GM11168 (cell line): Measurements from ENCODE around the gene ASIC5.

ENCODE experiments used
- in situ Hi-C: fragments of 300-500 bp; cut with MboI; formaldehyde crosslinking; loops from one replicate; pipeline ENCODE4 v1.12.0; 2022; ENCODE audit warnings: low sequenced_read_pairs; ENCODE audit not compliant: unreplicated experiment

The ASIC5 gene

GRCh38 chr4:155802190-155802959 lies 63.7 kb downstream of the ASIC5 start:
- in situ Hi-C loops, result no loop called here

GRCh38 chr4:155800685-155801343 lies 65.3 kb downstream of the ASIC5 start:
- in situ Hi-C loops, result no loop called here

- in situ Hi-C loops, result loop anchor here (10.0 kb wide), 1 partner anchor 355 kb away; no protein-coding TSS in a partner anchor
Measured at GRCh38 chr4:155799794-155800123, 66.3 kb downstream of the ASIC5 start.

- in situ Hi-C loops, result loop anchor here (10.0 kb wide), 1 partner anchor 354 kb away; no protein-coding TSS in a partner anchor
Measured at GRCh38 chr4:155799116-155799793, 66.8 kb downstream of the ASIC5 start.

- in situ Hi-C loops, result loop anchor here (10.0 kb wide), 1 partner anchor 353 kb away; no protein-coding TSS in a partner anchor
Measured at GRCh38 chr4:155797581-155797980, 68.5 kb downstream of the ASIC5 start.

GRCh38 chr4:155795991-155796390 lies 70.1 kb downstream of the ASIC5 start:
- in situ Hi-C loops, result loop anchor here (10.0 kb wide), 1 partner anchor 351 kb away; no protein-coding TSS in a partner anchor

GRCh38 chr4:155794589-155795236 lies 71.4 kb downstream of the ASIC5 start:
- in situ Hi-C loops, result loop anchor here (10.0 kb wide), 1 partner anchor 350 kb away; no protein-coding TSS in a partner anchor

- in situ Hi-C loops, result loop anchor here (10.0 kb wide), 1 partner anchor 345 kb away; no protein-coding TSS in a partner anchor
Measured at GRCh38 chr4:155789982-155790381, 76.1 kb downstream of the ASIC5 start.

- in situ Hi-C loops, result no loop called here
Measured at GRCh38 chr4:155789391-155789790, 76.7 kb downstream of the ASIC5 start.

GRCh38 chr4:155787113-155787710 lies 78.9 kb downstream of the ASIC5 start:
- in situ Hi-C loops, result no loop called here

- in situ Hi-C loops, result no loop called here
Measured at GRCh38 chr4:155785828-155786227, 80.2 kb downstream of the ASIC5 start.

GRCh38 chr4:155784637-155785036 lies 81.4 kb downstream of the ASIC5 start:
- in situ Hi-C loops, result loop anchor here (5.0 kb wide), 1 partner anchor 262 kb away; no protein-coding TSS in a partner anchor

- in situ Hi-C loops, result loop anchor here (5.0 kb wide), 1 partner anchor 259 kb away; no protein-coding TSS in a partner anchor
Measured at GRCh38 chr4:155781249-155781831, 84.7 kb downstream of the ASIC5 start.

GRCh38 chr4:155780775-155781174 lies 85.3 kb downstream of the ASIC5 start:
- in situ Hi-C loops, result loop anchor here (5.0 kb wide), 1 partner anchor 258 kb away; no protein-coding TSS in a partner anchor
